ENCODE results near the gene OLFM1.

- TF ChIP-seq JUND (IDR thresholded peaks at IDR 0.05) (no peak), MAX (IDR thresholded peaks at IDR 0.05) (no peak), EZH2 (IDR thresholded peaks at IDR 0.05) (no peak), POLR2A (IDR thresholded peaks at IDR 0.05; ENCODE audit: borderline replicate concordance, extremely low read depth, insufficient read depth, insufficient read length) (no peak), CTCF (IDR thresholded peaks at IDR 0.05 in 2 of 3, conservative IDR thresholded peaks at IDR 0.05 in 1 of 3; ENCODE audit: borderline replicate concordance in 1 of 3, insufficient read depth in 1 of 3, low read depth in 2 of 3, low read length in 2 of 3) (no peak)
Measured at GRCh38 chr9:135119496-135120064, 32.1 kb downstream of the OLFM1 start.
